HG03139 (cell line): ENCODE results near the gene CAPZA1.
A peak's percentile ranks its signal among the peaks of the same experiment; 100 is the strongest.

ENCODE experiments used
- ATAC-seq: cut with Tn5 transposase; IDR thresholded peaks from one replicate; pipeline ENCODE4 v1.9.1; 2021; ENCODE audit not compliant: unreplicated experiment

CAPZA1 gene

GRCh38 chr1:112699425-112700144 is 80.0 kb downstream of the CAPZA1 start:
- no peak for ATAC-seq

- no peak for ATAC-seq
Observed at GRCh38 chr1:112700290-112701226, 80.9 kb downstream of the CAPZA1 start.

GRCh38 chr1:112701227-112702066 is 81.8 kb downstream of the CAPZA1 start:
- no peak for ATAC-seq

GRCh38 chr1:112702067-112702395 is 82.4 kb downstream of the CAPZA1 start:
- no peak for ATAC-seq

- no peak for ATAC-seq
Observed at GRCh38 chr1:112702420-112703261, 83.0 kb downstream of the CAPZA1 start.

GRCh38 chr1:112703706-112704105 is 84.1 kb downstream of the CAPZA1 start:
- ATAC-seq = no peak

GRCh38 chr1:112704391-112704933 is 84.8 kb downstream of the CAPZA1 start:
- no peak for ATAC-seq

- ATAC-seq = peak; percentile 48
Observed at GRCh38 chr1:112704934-112705627, 85.4 kb downstream of the CAPZA1 start.

- ATAC-seq = peak; percentile 53
Observed at GRCh38 chr1:112706505-112707220, 87.0 kb downstream of the CAPZA1 start, which contains the start of gene RHOC. RHOC (minus strand) TSS chr1:112707127; CDS start chr1:112703799, 3,328 bp downstream.

- ATAC-seq = peak; percentile 55
Observed at GRCh38 chr1:112707221-112708001, 87.8 kb downstream of the CAPZA1 start.

- ATAC-seq = no peak
Observed at GRCh38 chr1:112708002-112708448, 88.4 kb downstream of the CAPZA1 start.

- no peak for ATAC-seq
Observed at GRCh38 chr1:112708489-112708888, 88.9 kb downstream of the CAPZA1 start.

GRCh38 chr1:112710159-112710558 is 90.5 kb downstream of the CAPZA1 start:
- no peak for ATAC-seq

GRCh38 chr1:112710586-112710985 is 91.0 kb downstream of the CAPZA1 start:
- ATAC-seq = no peak

- no peak for ATAC-seq
Observed at GRCh38 chr1:112711041-112711440, 91.4 kb downstream of the CAPZA1 start.

- no peak for ATAC-seq
Observed at GRCh38 chr1:112711670-112712069, 92.0 kb downstream of the CAPZA1 start.

- no peak for ATAC-seq
Observed at GRCh38 chr1:112712191-112712590, 92.6 kb downstream of the CAPZA1 start.

- no peak for ATAC-seq
Observed at GRCh38 chr1:112712701-112713128, 93.1 kb downstream of the CAPZA1 start.
